Common myeloid progenitor, CD34-positive (primary cell): ENCODE data around the gene TMEM120B.

Experiments
- CTCF ChIA-PET: fragments of 350-600 bp; sonication (Branson Sonifier 250); formaldehyde crosslinking; loops from one replicate; lab custom pipeline; 2021; ENCODE audit warnings: antibody characterized with exemption; lab: Charles Lee
- POLR2A ChIA-PET: fragments of 350-600 bp; sonication (Branson Sonifier 250); formaldehyde crosslinking; loops from one replicate; lab custom pipeline; 2021; ENCODE audit warnings: antibody characterized with exemption; lab: Charles Lee
- DNase-seq, 3 donors: peaks; one replicate each; pipeline versions ENCODE4 v3.0.0 to v3.0.0-alpha.2; 2013
- H3K27ac ChIP-seq, 2 experiments: 1 replicate in 1 of 2; 2 replicates in 1 of 2; pipeline ENCODE4 v1.7.0; 2013; ENCODE audit warnings: inconsistent platforms in 2 of 2, low read length in 2 of 2, mild to moderate bottlenecking in 2 of 2, low read depth in 1 of 2, moderate library complexity in 1 of 2; ENCODE audit not compliant: severe bottlenecking in 2 of 2, insufficient read depth in 1 of 2, poor library complexity in 1 of 2
- H3K27me3 ChIP-seq, 5 experiments: replicated peaks in 2 of 5; 1 replicate in 3 of 5; 2 replicates in 2 of 5; pipeline versions ENCODE4 v1.6.1 to v1.7.0; 2013; ENCODE audit warnings: low read length in 4 of 5, mild to moderate bottlenecking in 2 of 5, moderate library complexity in 2 of 5, inconsistent platforms in 1 of 5; ENCODE audit not compliant: insufficient read depth in 5 of 5, control insufficient read depth in 4 of 5
- H3K36me3 ChIP-seq, 4 experiments: 1 replicate in 2 of 4; 2 replicates in 2 of 4; pipeline versions ENCODE4 v1.6.1 to v1.7.0; 2013; ENCODE audit warnings: low read length in 3 of 4, control low read depth in 1 of 4, mild to moderate bottlenecking in 1 of 4; ENCODE audit not compliant: control insufficient read depth in 4 of 4, insufficient read depth in 4 of 4
- H3K4me1 ChIP-seq, 4 experiments: 1 replicate in 3 of 4; 2 replicates in 1 of 4; pipeline versions ENCODE4 v1.6.1 to v1.7.1; 2013; ENCODE audit warnings: low read length in 3 of 4, mild to moderate bottlenecking in 3 of 4, control low read depth in 1 of 4, inconsistent platforms in 1 of 4, moderate library complexity in 1 of 4; ENCODE audit not compliant: control insufficient read depth in 4 of 4, insufficient read depth in 4 of 4; ENCODE audit errors: control extremely low read depth in 1 of 4
- H3K4me3 ChIP-seq, 7 experiments: 1 replicate in 4 of 7; 2 replicates in 3 of 7; pipeline versions ENCODE4 v1.5.1 to v1.7.0; 2013; ENCODE audit warnings: mild to moderate bottlenecking in 7 of 7, low read length in 6 of 7, moderate library complexity in 6 of 7, inconsistent platforms in 2 of 7, low read depth in 2 of 7, control low read depth in 1 of 7; ENCODE audit not compliant: insufficient read depth in 4 of 7, control insufficient read depth in 1 of 7; ENCODE audit errors: extremely low read depth in 1 of 7
- H3K9me3 ChIP-seq, 5 experiments: 1 replicate in 4 of 5; 2 replicates in 1 of 5; pipeline versions ENCODE4 v1.6.1 to v1.7.1; 2013; ENCODE audit warnings: low read length in 4 of 5, mild to moderate bottlenecking in 2 of 5, inconsistent platforms in 1 of 5, low read depth in 1 of 5, moderate library complexity in 1 of 5; ENCODE audit not compliant: control insufficient read depth in 4 of 5, insufficient read depth in 2 of 5; ENCODE audit errors: control extremely low read depth in 1 of 5
- WGBS: methylation state at CpG from one replicate; pipeline ENCODE4 v1.1.5; 2013; ENCODE audit not compliant: insufficient coverage; 5-methylcytosine and 5-hydroxymethylcytosine counted together

The TMEM120B gene

GRCh38 chr12:121811434-121812319 lies 99.1 kb downstream of the TMEM120B start:
- ChIA-PET POLR2A (interaction anchor here (1.0 to 2.6 kb wide), 5 partner anchors 11 to 30 kb away, joined by 4 to 49 read pairs (median 8); partner anchors contain the start of gene RHOF), CTCF (interaction anchor here (0.6 to 12.9 kb wide), 25 partner anchors 8 to 267 kb away, joined by 3 to 462 read pairs (median 4); partner anchors contain the start of genes PSMD9, RHOF, SETD1B and TMEM120B)
- Histone ChIP-seq H3K27me3 (no peaks in the 10 kb centered on the region), H3K4me1 (peaks cover 5 to 44% (median 38%) of the 10 kb centered on the region in 4 experiments), H3K36me3 (peaks cover 18 to 83% (median 55%) of the 10 kb centered on the region in 4 experiments), H3K4me3 (peak overlapping the region in 6 of 7 experiments; percentile 32 to 66 (median 60)), H3K9me3 (no peaks in the 10 kb centered on the region), H3K27ac (peak overlapping the region in 1 of 2 experiments; percentile 59)
- under 1% methylated on average over 43 of the region's 46 CpGs for whole genome bisulfite sequencing
- DNase-seq = peak; percentile 52 to 86 (median 81)

GRCh38 chr12:121812320-121812871 lies 99.8 kb downstream of the TMEM120B start:
- no peak overlapping the region for H3K27ac ChIP-seq
- H3K36me3 ChIP-seq = peaks cover 16 to 84% (median 58%) of the 10 kb centered on the region in 4 experiments
- POLR2A ChIA-PET = interaction anchor here (1.0 to 2.6 kb wide), 5 partner anchors 11 to 30 kb away, joined by 4 to 49 read pairs (median 8); partner anchors contain the start of gene RHOF

GRCh38 chr12:121812921-121813896 lies 100.7 kb downstream of the TMEM120B start:
- Histone ChIP-seq H3K27ac (no peak overlapping the region), H3K9me3 (no peaks in the 10 kb centered on the region), H3K36me3 (peaks cover 16 to 84% (median 59%) of the 10 kb centered on the region in 4 experiments), H3K4me1 (peaks cover 3 to 32% (median 31%) of the 10 kb centered on the region in 4 experiments), H3K27me3 (no peaks in the 10 kb centered on the region), H3K4me3 (peak overlapping the region in 3 of 7 experiments; percentile 61 to 66 (median 65))
- POLR2A ChIA-PET = interaction anchor here (0.7 to 2.6 kb wide), 3 partner anchors 12 to 237 kb away, joined by 3 to 49 read pairs (median 24); partner anchors contain the start of gene RHOF
- CTCF ChIA-PET = interaction anchor here (0.9 to 12.9 kb wide), 8 partner anchors 8 to 120 kb away, joined by 3 to 462 read pairs (median 6); partner anchors contain the start of gene RHOF
- WGBS = 84% methylated on average over 20 of the region's 25 CpGs
- no peak for DNase-seq

More at GRCh38 chr12:121812320-121812871, 99.8 kb downstream of the TMEM120B start:
- peaks cover 3 to 37% (median 31%) of the 10 kb centered on the region in 4 experiments for H3K4me1 ChIP-seq
- no peaks in the 10 kb centered on the region for H3K27me3 ChIP-seq
- no peaks in the 10 kb centered on the region for H3K9me3 ChIP-seq
- peak overlapping the region in 5 of 7 experiments; percentile 33 to 66 (median 61) for H3K4me3 ChIP-seq
- DNase-seq = no peak
- CTCF ChIA-PET = interaction anchor here (0.6 to 12.9 kb wide), 21 partner anchors 8 to 184 kb away, joined by 3 to 462 read pairs (median 4); partner anchors contain the start of genes PSMD9, RHOF, SETD1B and TMEM120B
- WGBS = 27% methylated on average over 21 of the region's 26 CpGs

- Histone ChIP-seq H3K4me3 (no peak overlapping the region), H3K9me3 (no peaks in the 10 kb centered on the region), H3K27me3 (no peaks in the 10 kb centered on the region), H3K36me3 (peaks cover 16 to 78% (median 55%) of the 10 kb centered on the region in 4 experiments), H3K27ac (no peak overlapping the region), H3K4me1 (peaks cover 3 to 32% (median 31%) of the 10 kb centered on the region in 4 experiments)
- POLR2A ChIA-PET = interaction anchor here (0.7 kb wide), 1 partner anchor 238 kb away, joined by 3 read pairs; no protein-coding TSS in a partner anchor
- 95% methylated on average over 8 of the region's 14 CpGs for WGBS
- DNase-seq = no peak
- CTCF ChIA-PET = interaction anchor here (1.5 to 12.9 kb wide), 2 partner anchors 17 to 86 kb away, joined by 3 to 462 read pairs; partner anchors contain the start of gene RHOF
Measured at GRCh38 chr12:121813951-121814350, 101.4 kb downstream of the TMEM120B start.

DNA sequence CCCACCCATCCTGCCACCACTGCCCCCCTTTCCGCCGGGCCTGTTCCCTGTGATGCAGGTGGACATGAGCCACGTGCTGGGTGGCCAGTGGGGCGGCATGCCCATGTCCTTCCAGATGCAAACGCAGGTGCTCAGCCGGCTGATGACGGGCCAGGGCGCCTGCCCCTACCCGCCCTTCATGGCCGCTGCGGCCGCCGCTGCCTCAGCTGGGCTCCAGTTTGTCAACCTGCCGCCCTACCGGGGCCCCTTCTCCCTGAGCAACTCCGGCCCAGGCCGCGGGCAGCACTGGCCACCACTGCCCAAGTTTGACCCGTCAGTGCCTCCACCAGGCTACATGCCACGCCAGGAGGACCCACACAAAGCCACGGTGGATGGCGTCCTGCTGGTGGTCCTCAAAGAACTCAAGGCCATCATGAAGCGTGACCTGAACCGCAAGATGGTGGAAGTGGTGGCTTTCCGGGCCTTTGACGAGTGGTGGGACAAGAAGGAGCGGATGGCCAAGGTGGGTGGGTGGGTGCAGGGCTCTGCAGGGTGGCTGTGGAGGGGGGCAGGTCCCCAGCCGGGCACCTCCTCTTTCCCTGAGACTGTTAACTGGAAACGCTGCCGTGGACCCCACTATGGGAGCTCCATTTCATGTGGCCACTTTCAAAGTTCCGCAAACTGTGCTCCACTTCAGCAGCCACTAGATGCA lies 102.0 kb downstream of the TMEM120B start:
- H3K4me1 ChIP-seq = peaks cover 3 to 32% (median 31%) of the 10 kb centered on the region in 4 experiments
- no peak overlapping the region for H3K4me3 ChIP-seq
- ChIA-PET CTCF (interaction anchor here (1.2 to 12.9 kb wide), 6 partner anchors 12 to 86 kb away, joined by 3 to 462 read pairs (median 6); partner anchors contain the start of gene RHOF), POLR2A (interaction anchor here (1.3 kb wide), 1 partner anchor 20 kb away, joined by 3 read pairs; no protein-coding TSS in a partner anchor)
- no peak overlapping the region for H3K27ac ChIP-seq
- 96% methylated on average over 29 of the region's 31 CpGs for WGBS
- DNase-seq = no peak
- H3K36me3 ChIP-seq = peaks cover 14 to 78% (median 54%) of the 10 kb centered on the region in 4 experiments
- H3K9me3 ChIP-seq = no peaks in the 10 kb centered on the region
- no peaks in the 10 kb centered on the region for H3K27me3 ChIP-seq
